H1 (cell line): ENCODE data around the gene EPHA8. TPM values are rescaled to one million over a fixed set of nuclear protein-coding genes. Genes with fewer than 3 reads are reported as not detected.

ENCODE experiments used
- CTCF ChIA-PET: fragments of 300-600 bp; sonication (Branson Sonifier 250); formaldehyde crosslinking; loops from one replicate; lab custom pipeline; 2021; ENCODE audit not compliant: partially characterized antibody; lab: Charles Lee
- POLR2A ChIA-PET: fragments of 300-600 bp; sonication (Branson Sonifier 250); formaldehyde crosslinking; loops from one replicate; lab custom pipeline; 2021; ENCODE audit warnings: inconsistent platforms; ENCODE audit not compliant: partially characterized antibody; lab: Charles Lee
- DNase-seq, 2 experiments: peaks; one replicate each; pipeline versions ENCODE4 v3.0.0 to v3.0.0-alpha.2; 2010 to 2022; ENCODE audit warnings: low spot score in 2 of 2, low read depth in 1 of 2, mixed read lengths in 1 of 2
- FAIRE-seq: peaks from 2 replicates; lab custom pipeline; 2011; peaks lifted over from hg19 to GRCh38; lab: Jason Lieb, UNC
- H2AFZ ChIP-seq: 2 replicates; pipeline ENCODE4 v1.8.1; 2012; ENCODE audit warnings: low read length, inconsistent platforms
- H2AK5ac ChIP-seq: 2 replicates; pipeline ENCODE4 v1.6.1; 2013; ENCODE audit warnings: low read depth, low read length
- H2BK120ac ChIP-seq: replicated peaks from 2 replicates; pipeline ENCODE3; 2013; ENCODE audit warnings: low read depth, low read length, inconsistent platforms
- H2BK12ac ChIP-seq: 2 replicates; pipeline ENCODE4 v1.6.1; 2013; ENCODE audit warnings: low read depth, low read length
- H2BK15ac ChIP-seq: 2 replicates; pipeline ENCODE4 v1.6.1; 2013; ENCODE audit warnings: low read length
- H2BK20ac ChIP-seq: 2 replicates; pipeline ENCODE4 v1.6.1; 2013; ENCODE audit warnings: low read length
- H2BK5ac ChIP-seq: 2 replicates; pipeline ENCODE4 v1.6.1; 2013; ENCODE audit warnings: low read depth, low read length
- H3K14ac ChIP-seq: 2 replicates; pipeline ENCODE4 v1.6.1; 2013; ENCODE audit warnings: inconsistent platforms; ENCODE audit not compliant: insufficient read length
- H3K18ac ChIP-seq: 2 replicates; pipeline ENCODE4 v1.6.1; 2013; ENCODE audit warnings: low read length; ENCODE audit errors: extremely low read depth
- H3K23ac ChIP-seq: 2 replicates; pipeline ENCODE4 v1.6.1; 2013; ENCODE audit warnings: inconsistent platforms; ENCODE audit not compliant: insufficient read length
- H3K23me2 ChIP-seq: 2 replicates; pipeline ENCODE4 v1.6.1; 2013; ENCODE audit warnings: low read depth, low read length
- H3K27ac ChIP-seq: 2 replicates; pipeline ENCODE4 v1.6.1; 2011; ENCODE audit warnings: low read depth, low read length, inconsistent platforms
- H3K27me3 ChIP-seq, 4 experiments: replicated peaks in 1 of 4; 1 replicate in 1 of 4; 2 replicates in 3 of 4; pipeline versions ENCODE4 v1.6.1 to v1.8.1; 2011 to 2013; ENCODE audit warnings: low read length in 3 of 4, mild to moderate bottlenecking in 3 of 4, inconsistent platforms in 2 of 4, mixed read lengths in 2 of 4, moderate library complexity in 1 of 4; ENCODE audit not compliant: control insufficient read depth in 3 of 4, insufficient read depth in 3 of 4; ENCODE audit errors: extremely low read depth in 1 of 4
- H3K36me3 ChIP-seq, 4 experiments: 2 replicates each; pipeline versions ENCODE4 v1.6.1 to v1.8.1; 2011 to 2013; ENCODE audit warnings: mild to moderate bottlenecking in 4 of 4, low read length in 3 of 4, moderate library complexity in 2 of 4, control low read depth in 1 of 4, inconsistent platforms in 1 of 4; ENCODE audit not compliant: insufficient read depth in 4 of 4, control insufficient read depth in 2 of 4
- H3K4ac ChIP-seq: replicated peaks from 2 replicates; pipeline ENCODE3; 2013; ENCODE audit warnings: low read length, low read depth, mixed read lengths, inconsistent platforms; ENCODE audit not compliant: insufficient read length
- H3K4me1 ChIP-seq, 4 experiments: replicated peaks in 1 of 4; 1 replicate in 1 of 4; 2 replicates in 3 of 4; pipeline versions ENCODE4 v1.6.1 to v1.8.1; 2011 to 2013; ENCODE audit warnings: low read length in 3 of 4, inconsistent platforms in 2 of 4, mixed read lengths in 1 of 4; ENCODE audit not compliant: insufficient read depth in 4 of 4, control insufficient read depth in 3 of 4
- H3K4me2 ChIP-seq, 2 experiments: 2 replicates each; pipeline versions ENCODE4 v1.6.1 to v1.8.1; 2011 to 2013; ENCODE audit warnings: low read depth in 2 of 2, low read length in 2 of 2, control low read depth in 1 of 2, inconsistent platforms in 1 of 2, mild to moderate bottlenecking in 1 of 2; ENCODE audit not compliant: insufficient read depth in 1 of 2
- H3K4me3 ChIP-seq, 4 experiments: fragments of 200-600, 300-600 bp in 1 of 4; sonication (generic), shearing (Covaris generic), sonication (Bioruptor Twin) in 1 of 4; 2 replicates each; pipeline versions ENCODE4 v1.5.1 to v1.8.1; 2011 to 2016; ENCODE audit warnings: low read length in 4 of 4, low read depth in 3 of 4, control low read depth in 2 of 4, inconsistent platforms in 2 of 4, mild to moderate bottlenecking in 2 of 4, mixed read lengths in 1 of 4, moderate library complexity in 1 of 4; ENCODE audit not compliant: insufficient read depth in 2 of 4; ENCODE audit errors: extremely low read depth in 1 of 4
- H3K56ac ChIP-seq: replicated peaks from 2 replicates; pipeline ENCODE3; 2013; ENCODE audit warnings: low read depth, mild to moderate bottlenecking, mixed read lengths, low read length, inconsistent platforms; ENCODE audit not compliant: insufficient read length
- H3K79me1 ChIP-seq: 2 replicates; pipeline ENCODE4 v1.6.1; 2013; ENCODE audit warnings: low read depth, low read length, control low read depth
- H3K79me2 ChIP-seq, 2 experiments: 2 replicates each; pipeline versions ENCODE4 v1.6.1 to v1.8.1; 2012 to 2013; ENCODE audit warnings: low read length in 2 of 2, mild to moderate bottlenecking in 2 of 2, inconsistent platforms in 1 of 2; ENCODE audit not compliant: insufficient read depth in 2 of 2, control insufficient read depth in 1 of 2
- H3K9ac ChIP-seq, 4 experiments: replicated peaks in 1 of 4; 1 replicate in 1 of 4; 2 replicates in 3 of 4; pipeline versions ENCODE4 v1.6.1 to v1.8.1; 2011 to 2013; ENCODE audit warnings: low read depth in 3 of 4, low read length in 3 of 4, control low read depth in 2 of 4, mild to moderate bottlenecking in 2 of 4, moderate library complexity in 2 of 4, inconsistent platforms in 1 of 4; ENCODE audit errors: extremely low read depth in 1 of 4
- H3K9me3 ChIP-seq, 2 experiments: 2 replicates each; pipeline versions ENCODE4 v1.6.1 to v1.8.1; 2012 to 2013; ENCODE audit warnings: mild to moderate bottlenecking in 2 of 2, moderate library complexity in 2 of 2, control low read depth in 1 of 2, inconsistent platforms in 1 of 2, low read depth in 1 of 2, low read length in 1 of 2, mixed read lengths in 1 of 2; ENCODE audit not compliant: insufficient read depth in 2 of 2
- H4K20me1 ChIP-seq, 2 experiments: replicated peaks in 1 of 2; 2 replicates each; pipeline versions ENCODE3 to v1.8.1; 2011 to 2013; ENCODE audit warnings: inconsistent platforms in 2 of 2, low read length in 2 of 2, mild to moderate bottlenecking in 1 of 2; ENCODE audit not compliant: insufficient read depth in 2 of 2, control insufficient read depth in 1 of 2
- H4K5ac ChIP-seq: 2 replicates; pipeline ENCODE4 v1.6.1; 2013; ENCODE audit warnings: low read length, low read depth, mixed read lengths, inconsistent platforms; ENCODE audit not compliant: insufficient read length
- H4K8ac ChIP-seq: 2 replicates; pipeline ENCODE4 v1.8.0; 2013; ENCODE audit warnings: mild to moderate bottlenecking, moderate library complexity, low read length, inconsistent platforms; ENCODE audit not compliant: insufficient read depth; ENCODE audit errors: extremely low read depth
- H4K91ac ChIP-seq: replicated peaks from 2 replicates; pipeline ENCODE3; 2013; ENCODE audit warnings: low read length, mixed read lengths, inconsistent platforms; ENCODE audit not compliant: insufficient read length
- KDM4A ChIP-seq: IDR thresholded peaks from one replicate; pipeline ENCODE4 v1.7.1; 2012; ENCODE audit warnings: low read depth, mild to moderate bottlenecking, moderate library complexity, low read length, inconsistent platforms; ENCODE audit not compliant: severe bottlenecking
- RFX5 ChIP-seq: IDR thresholded peaks from 2 replicates; pipeline ENCODE4 v1.6.1; 2011; ENCODE audit warnings: low read depth, low read length, improper control_type of control experiment, borderline replicate concordance
- SIN3A ChIP-seq, 2 experiments: IDR thresholded peaks in 1 of 2; conservative IDR thresholded peaks in 1 of 2; 2 replicates each; pipeline ENCODE4 v1.6.1; 2011 to 2012; ENCODE audit warnings: low read length in 2 of 2, improper control_type of control experiment in 1 of 2, low read depth in 1 of 2, mild to moderate bottlenecking in 1 of 2
- WGBS, 2 experiments: shearing (Covaris generic) in 1 of 2; methylation state at CpG; one replicate each; pipeline versions ENCODE4 v1.1.6 to v1.1.7; 2013 to 2015; ENCODE audit warnings: low lambda C conversion rate in 2 of 2, mixed read lengths in 2 of 2, inconsistent platforms in 1 of 2, low coverage in 1 of 2, missing lambda C conversion rate in 1 of 2; ENCODE audit not compliant: insufficient replicate concordance in 2 of 2, insufficient coverage in 1 of 2, insufficient read length in 1 of 2; ENCODE audit errors: extremely low coverage in 1 of 2, missing lambda C conversion rate in 1 of 2; 5-methylcytosine and 5-hydroxymethylcytosine counted together
- polyA plus RNA-seq, 7 experiments: library from polyadenylated mRNA; depleted of rRNA in 3 of 7; stranded (reverse) in 5 of 7; unstranded in 2 of 7; fragments of >200 nt in 5 of 7; fragments of 200-250 nt in 2 of 7; gene quantifications; 1 replicate in 5 of 7; 2 replicates in 1 of 7; 4 replicates in 1 of 7; pipeline versions ENCODE4 v1.2.1 to v1.2.3, GENCODE V29; 2011 to 2013; ENCODE audit warnings: missing spikeins in 2 of 7, mixed read lengths in 2 of 7
- total RNA-seq: library from RNA; stranded (reverse); fragmentation: NEBNext Ultra II Directional; extraction: Animal tissue kit (Norgen Biotek cat#: 25700); gene quantifications from 2 replicates; pipeline ENCODE4 v1.2.1, GENCODE V29; 2021
- TF ChIP-seq, protein P1 (sequence below): IDR thresholded peaks from 2 replicates; pipeline ENCODE4 v1.6.1; 2011; ENCODE audit warnings: low read length, improper control_type of control experiment

EPHA8 gene
- total and polyA plus RNA-seq, 2 of the 8 experiments (the other 6 are each of a cell fraction or from before 2014, with no cell fraction given), result 4.0 to 8.4 TPM

- H3K4me3 ChIP-seq, result no peak overlapping the region
- no peaks in the 10 kb centered on the region for H4K20me1 ChIP-seq
- no peak overlapping the region for H2BK12ac ChIP-seq
- no peaks in the 10 kb centered on the region for H3K79me2 ChIP-seq
- no peak overlapping the region for H3K56ac ChIP-seq
- H2AK5ac ChIP-seq, result no peak overlapping the region
- H3K23me2 ChIP-seq, result no peaks in the 10 kb centered on the region
- no peaks in the 10 kb centered on the region for H3K36me3 ChIP-seq
- H3K4me1 ChIP-seq, result no peaks in the 10 kb centered on the region; a peak in 1 of 7 replicates
- no peak overlapping the region for H2BK20ac ChIP-seq
- CTCF ChIA-PET, result interaction anchor here (1.0 to 1.1 kb wide), 2 partner anchors 51 to 119 kb away, joined by 3 read pairs; no protein-coding TSS in a partner anchor
- no peak overlapping the region for H3K18ac ChIP-seq
- POLR2A ChIA-PET, result interaction anchor here (0.6 to 1.2 kb wide), 4 partner anchors 9 to 366 kb away, joined by 3 to 4 read pairs (median 3); no protein-coding TSS in a partner anchor
- no peaks in the 10 kb centered on the region for H3K27me3 ChIP-seq
- no peak overlapping the region for H4K5ac ChIP-seq
- DNase-seq (no peak), FAIRE-seq (no peak)
- H3K9ac ChIP-seq, result no peak overlapping the region
- no peak overlapping the region for H3K23ac ChIP-seq
- H2BK120ac ChIP-seq, result no peak overlapping the region
- no peak overlapping the region for H3K14ac ChIP-seq
- H3K4me2 ChIP-seq, result no peak overlapping the region
- no peak overlapping the region for H3K27ac ChIP-seq
- no peak overlapping the region for H2AFZ ChIP-seq
- WGBS, 2 experiments, result 90% methylated on average over 13 of the region's 16 CpGs; no CpG with 5 or more reads in 1 of the 2 experiments
- H4K8ac ChIP-seq, result no peak overlapping the region
- no peak overlapping the region for H4K91ac ChIP-seq
- H2BK15ac ChIP-seq, result no peak overlapping the region
- H3K79me1 ChIP-seq, result no peaks in the 10 kb centered on the region
- no peak overlapping the region for H2BK5ac ChIP-seq
- H3K9me3 ChIP-seq, result no peaks in the 10 kb centered on the region
- H3K4ac ChIP-seq, result no peak overlapping the region
- TF ChIP-seq RFX5, result no peak
- TF ChIP-seq SIN3A (conservative IDR thresholded peaks at IDR 0.05 in 1 of 2, IDR thresholded peaks at IDR 0.05 in 1 of 2; ENCODE audit: low read depth in 1 of 2, low read length in 2 of 2), result no peak
- TF ChIP-seq KDM4A, result no peak
- TF ChIP-seq, protein P1, sequence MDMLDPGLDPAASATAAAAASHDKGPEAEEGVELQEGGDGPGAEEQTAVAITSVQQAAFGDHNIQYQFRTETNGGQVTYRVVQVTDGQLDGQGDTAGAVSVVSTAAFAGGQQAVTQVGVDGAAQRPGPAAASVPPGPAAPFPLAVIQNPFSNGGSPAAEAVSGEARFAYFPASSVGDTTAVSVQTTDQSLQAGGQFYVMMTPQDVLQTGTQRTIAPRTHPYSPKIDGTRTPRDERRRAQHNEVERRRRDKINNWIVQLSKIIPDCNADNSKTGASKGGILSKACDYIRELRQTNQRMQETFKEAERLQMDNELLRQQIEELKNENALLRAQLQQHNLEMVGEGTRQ, result no peak
Measured at GRCh38 chr1:22539510-22540118, 23.7 kb upstream of the EPHA8 start.
